HG03139 (cell line): ENCODE data around the gene MAPKAPK3.

ENCODE experiments used
- ATAC-seq: cut with Tn5 transposase; IDR thresholded peaks from one replicate; pipeline ENCODE4 v1.9.1; 2021; ENCODE audit not compliant: unreplicated experiment

The MAPKAPK3 gene

DNA sequence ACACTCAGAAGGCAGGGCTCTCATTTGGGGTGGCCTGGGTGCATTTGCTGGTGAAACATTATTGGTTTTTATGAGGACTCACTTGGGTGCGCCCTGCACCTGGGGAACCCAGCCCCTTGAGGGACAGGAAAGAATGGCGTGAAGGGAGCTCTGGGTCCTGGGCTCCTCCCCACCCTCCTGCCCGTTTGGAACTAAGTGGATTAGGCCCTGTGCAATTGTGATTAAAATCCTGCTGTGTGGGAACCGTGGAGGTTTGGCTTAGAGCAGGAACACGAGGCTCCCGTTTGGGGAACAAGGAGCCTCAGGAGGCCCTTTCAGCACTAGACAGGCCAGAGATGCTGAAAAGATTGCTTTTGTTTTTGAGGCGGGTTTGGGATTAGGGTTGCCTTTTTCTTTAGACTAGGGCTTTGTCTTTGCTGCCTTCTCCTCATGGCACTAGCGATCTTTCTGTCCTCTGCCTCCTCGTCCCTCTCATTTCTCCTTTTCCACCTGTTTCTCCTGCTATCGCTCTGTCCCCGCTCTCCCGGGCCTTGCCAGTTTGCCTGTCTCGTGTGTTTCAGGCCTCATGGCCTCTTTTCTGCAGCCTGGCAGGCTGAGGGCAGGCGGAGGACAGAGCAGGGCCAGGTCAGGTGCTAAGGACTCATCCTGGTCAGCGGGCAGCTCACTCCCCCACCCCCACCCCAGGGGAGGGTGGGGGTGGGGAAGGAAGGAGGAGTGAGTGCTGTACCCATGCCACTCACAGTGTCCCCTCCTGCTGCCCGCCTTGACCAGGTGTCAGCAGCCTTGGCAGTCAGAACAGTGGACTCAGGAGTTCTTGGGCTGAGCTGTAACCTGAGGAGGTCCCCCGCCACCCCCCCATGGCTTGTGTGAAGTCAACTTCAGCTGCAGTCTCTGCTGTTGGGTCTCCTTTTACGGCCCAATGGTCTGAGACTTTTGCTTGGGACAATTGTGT, 8.6 kb downstream of the MAPKAPK3 start:
- no peak for ATAC-seq

DNA sequence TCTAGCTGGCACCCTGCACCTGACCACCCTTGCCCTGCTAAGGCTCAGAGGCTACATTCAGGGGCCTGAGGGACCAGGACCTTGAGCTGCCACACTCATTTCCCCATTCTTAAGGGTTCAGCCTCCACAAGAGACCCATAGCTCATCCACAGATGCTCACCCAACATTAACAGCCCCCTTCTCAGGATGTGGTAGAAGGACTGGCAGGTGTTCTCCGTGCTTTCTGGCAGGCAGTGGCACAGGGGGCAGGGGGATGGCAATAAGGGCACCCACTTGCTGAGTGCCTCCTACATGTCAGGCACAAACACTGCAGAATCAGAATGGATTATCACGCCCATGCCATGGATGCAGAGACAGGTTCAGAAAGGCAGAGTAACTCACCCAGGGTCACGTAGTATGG, 9.4 kb downstream of the MAPKAPK3 start:
- ATAC-seq, result no peak

GRCh38 chr3:50627407-50628051, 10.6 kb downstream of the MAPKAPK3 start:
- no peak for ATAC-seq

- ATAC-seq, result no peak
These were observed 11.7 kb downstream of the MAPKAPK3 start for GRCh38 chr3:50628601-50629000.

GRCh38 chr3:50630394-50630793, 13.4 kb downstream of the MAPKAPK3 start:
- no peak for ATAC-seq

DNA sequence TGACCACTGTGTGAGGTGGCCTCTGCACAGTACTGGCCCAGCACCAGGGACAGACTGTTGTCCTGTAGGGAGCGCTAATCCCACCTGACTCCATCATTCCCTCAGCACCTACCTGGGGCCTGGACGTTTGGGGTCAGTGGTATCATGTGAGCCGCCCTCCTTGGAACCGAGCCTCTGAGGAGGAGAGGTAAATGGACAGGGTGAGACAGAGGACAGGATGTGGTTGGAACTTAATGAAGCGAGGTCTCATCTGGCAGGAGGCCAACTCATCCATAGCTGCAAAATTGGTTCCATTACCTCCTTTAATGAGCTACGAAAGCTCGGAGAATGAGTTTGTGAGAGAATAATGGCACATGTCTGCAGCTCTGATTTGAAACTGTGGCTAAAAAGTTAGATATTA, 13.9 kb downstream of the MAPKAPK3 start:
- ATAC-seq, result no peak

- ATAC-seq, result no peak
These were observed 15.5 kb downstream of the MAPKAPK3 start for GRCh38 chr3:50632450-50632849.

DNA sequence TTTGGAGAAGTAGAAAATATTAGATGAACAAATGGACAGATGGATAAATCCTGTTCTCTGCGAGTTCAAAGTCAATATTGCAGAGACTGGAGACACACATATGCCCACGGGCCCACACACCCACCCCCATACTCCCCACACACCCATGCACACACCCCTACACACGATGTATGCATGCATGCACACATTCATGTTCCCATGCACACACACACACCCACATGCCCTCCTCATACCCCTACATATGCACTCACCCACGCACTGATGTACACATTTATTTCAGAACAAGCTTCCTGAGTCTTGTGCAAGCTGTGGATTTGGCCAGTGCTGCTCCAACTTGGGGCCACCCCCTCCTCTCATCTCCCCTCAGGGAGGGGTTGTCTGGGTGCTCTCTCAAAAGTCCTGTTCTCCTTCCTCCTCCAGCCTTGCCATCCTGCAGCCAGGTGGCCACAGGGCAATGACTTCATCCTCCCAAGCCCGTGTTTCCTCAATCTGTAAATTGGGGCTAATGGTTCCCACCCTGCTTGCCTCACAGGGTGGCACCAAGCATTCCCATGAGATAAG, 16.4 kb downstream of the MAPKAPK3 start:
- ATAC-seq, result no peak

DNA sequence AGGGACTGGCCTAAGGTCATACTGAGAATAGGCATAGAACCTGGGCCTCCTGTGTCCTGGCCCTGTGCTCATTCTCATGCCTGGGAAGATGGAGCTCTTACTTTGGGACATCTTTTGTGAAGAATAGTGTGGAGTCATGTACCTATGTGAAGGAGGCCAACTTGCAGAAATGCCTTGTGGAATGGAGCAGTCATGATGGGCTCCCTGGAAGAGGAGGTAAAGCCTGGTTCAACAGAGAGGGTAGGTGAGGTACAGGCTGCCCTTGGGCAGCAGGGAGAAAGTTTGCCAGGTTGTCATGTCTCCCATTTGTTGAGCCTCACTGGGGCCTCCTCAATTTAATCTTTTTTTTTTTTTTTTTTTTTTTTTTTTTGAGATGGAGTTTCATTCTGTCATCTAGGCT, 18.1 kb downstream of the MAPKAPK3 start:
- no peak for ATAC-seq

- no peak for ATAC-seq
These were observed 20.1 kb downstream of the MAPKAPK3 start for GRCh38 chr3:50637011-50637410.

- no peak for ATAC-seq
These were observed 21.0 kb downstream of the MAPKAPK3 start for GRCh38 chr3:50637945-50638344.

DNA sequence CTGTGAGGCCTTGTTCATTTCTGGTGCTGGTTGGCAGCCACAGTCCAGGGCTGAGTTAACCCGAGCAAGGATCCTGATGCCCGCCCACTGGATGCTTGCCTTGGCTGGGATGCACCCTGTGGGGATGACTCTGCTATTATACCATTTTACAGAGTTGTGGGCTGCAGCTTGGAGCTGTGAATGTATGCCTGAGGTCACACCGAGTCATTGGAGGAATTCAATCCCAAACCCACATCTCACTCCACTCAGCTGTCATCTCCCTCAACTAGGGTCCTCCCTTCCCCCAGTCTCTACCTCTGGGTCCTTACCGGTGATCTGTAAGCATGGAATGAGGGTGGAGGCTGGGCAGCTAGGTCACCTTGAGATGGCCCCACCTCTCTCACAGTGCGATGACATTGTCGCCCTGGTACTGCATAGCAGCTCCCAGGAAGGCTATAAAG, 22.1 kb downstream of the MAPKAPK3 start:
- no peak for ATAC-seq

DNA sequence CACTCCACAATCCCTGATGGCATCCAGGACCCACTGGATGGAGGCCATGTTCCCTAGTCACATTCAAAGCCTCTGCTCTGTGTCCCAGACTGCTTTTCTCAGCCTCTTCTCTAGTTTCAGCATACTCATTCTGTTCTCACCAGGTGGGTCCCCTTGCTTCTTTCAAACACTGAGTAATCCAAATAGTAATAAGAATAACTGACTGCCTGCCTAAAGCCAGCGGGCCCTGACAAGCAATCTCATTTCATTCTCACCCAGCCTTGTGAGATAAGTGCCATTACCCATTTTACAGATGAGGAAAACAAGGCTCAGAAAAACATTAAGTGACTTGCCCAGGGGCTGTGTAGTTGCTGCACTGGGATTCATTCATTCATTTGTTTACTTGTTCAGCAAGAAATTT, 25.4 kb downstream of the MAPKAPK3 start:
- ATAC-seq, result no peak

- no peak for ATAC-seq
These were observed 27.6 kb downstream of the MAPKAPK3 start for GRCh38 chr3:50644561-50644960.

GRCh38 chr3:50645378-50645777, 28.4 kb downstream of the MAPKAPK3 start:
- no peak for ATAC-seq

DNA sequence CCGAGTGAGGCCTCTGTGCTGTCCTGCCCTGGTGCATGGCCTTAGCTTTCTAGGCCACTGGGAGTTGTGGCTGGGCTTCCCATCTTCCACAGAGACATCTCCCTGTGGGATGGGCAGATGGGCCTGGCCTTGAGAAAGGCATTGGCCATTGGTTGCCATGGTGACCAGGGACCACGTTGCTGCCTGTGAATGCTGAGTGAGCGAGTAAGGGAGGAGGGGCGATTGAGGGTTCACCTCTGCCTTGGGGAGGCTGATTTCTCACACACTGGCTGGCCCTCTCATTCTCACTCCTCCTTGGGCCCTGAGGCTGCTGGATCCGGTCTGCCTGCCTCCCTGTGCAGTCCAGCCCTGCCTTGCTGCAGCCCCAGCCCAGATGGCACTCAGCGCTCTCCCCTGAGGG, 31.4 kb downstream of the MAPKAPK3 start:
- no peak for ATAC-seq

GRCh38 chr3:50648944-50649343, 32.0 kb downstream of the MAPKAPK3 start:
- no peak for ATAC-seq

DNA sequence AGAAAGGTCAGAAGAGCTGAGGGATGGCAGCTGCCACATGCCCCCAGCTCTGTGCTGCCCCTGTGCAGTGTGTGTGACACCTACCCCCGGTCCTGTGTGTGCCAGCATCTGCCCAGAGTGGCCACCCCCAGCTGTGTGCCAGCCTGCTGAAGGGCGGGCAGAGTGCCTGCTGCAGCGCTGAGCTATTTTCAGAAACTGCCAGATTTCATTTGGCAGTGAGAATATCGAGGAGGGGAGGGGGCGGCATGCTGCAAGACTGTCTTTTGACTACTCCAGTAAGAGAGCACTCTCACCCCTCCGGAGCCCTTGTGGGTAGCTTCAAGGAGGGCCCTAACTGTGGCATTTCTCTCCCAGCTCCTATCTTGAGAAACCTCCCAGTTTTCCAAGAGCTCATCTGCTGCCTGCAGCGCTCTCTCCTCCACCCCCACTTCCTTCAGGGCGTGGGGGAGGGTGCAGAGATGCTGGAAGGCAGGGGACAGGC, 32.5 kb downstream of the MAPKAPK3 start:
- no peak for ATAC-seq

DNA sequence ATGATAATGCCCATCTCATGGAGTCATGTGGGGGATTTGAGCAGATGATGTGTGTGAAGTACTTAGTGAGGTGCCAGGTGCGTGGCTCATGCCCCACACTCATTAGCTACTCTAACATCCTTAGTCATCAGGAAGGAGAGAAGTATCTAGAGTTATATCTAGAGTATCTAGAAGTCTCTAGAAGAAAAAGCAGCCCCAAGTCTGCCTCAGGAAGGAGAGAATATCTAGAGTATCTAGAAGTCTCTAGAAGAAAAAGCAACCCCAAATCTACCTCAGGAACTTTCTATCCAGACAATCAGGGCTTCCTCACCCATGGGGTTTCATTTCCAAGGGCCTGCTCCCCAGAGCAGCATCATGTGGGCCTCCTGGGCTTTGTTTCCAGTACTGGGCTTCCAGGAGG, 33.1 kb downstream of the MAPKAPK3 start:
- ATAC-seq, result no peak

GRCh38 chr3:50651445-50651844, 34.5 kb downstream of the MAPKAPK3 start:
- no peak for ATAC-seq

DNA sequence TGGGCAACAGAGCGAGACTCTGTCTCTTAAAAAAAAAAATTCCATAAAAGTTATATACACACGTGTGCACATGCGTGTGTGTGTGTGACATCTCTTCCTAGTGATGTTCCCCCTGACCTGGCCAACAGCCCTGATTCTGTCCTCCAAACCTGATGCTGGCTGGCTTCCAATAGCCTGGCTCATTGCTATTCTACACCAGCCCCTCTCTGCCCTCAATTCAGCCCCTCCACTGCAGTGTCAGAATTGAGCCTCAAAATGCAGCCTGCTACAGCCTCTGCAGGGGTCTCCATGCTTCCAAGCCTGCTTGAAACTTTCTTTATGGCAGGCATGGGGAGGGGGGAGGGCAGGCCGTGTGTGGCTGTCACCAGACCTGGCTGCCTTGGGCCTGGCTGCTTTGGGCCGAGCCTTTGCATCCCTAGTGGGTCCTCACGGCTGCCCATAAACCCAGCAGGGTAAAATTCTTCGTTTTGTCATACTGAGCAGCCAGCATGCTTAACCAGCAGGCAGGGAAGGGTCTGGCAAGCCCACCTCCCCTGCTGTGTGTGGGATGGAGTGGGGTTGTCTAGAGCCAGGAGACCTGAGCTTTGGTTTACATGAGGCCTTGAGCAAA, 35.1 kb downstream of the MAPKAPK3 start:
- no peak for ATAC-seq
